H9 (cell line): Measurements from ENCODE around the gene WDFY3. TPM values are rescaled to one million over a fixed set of nuclear protein-coding genes. Genes with fewer than 3 reads are reported as not detected.

Experiments used
- DNase-seq: peaks from one replicate; pipeline ENCODE4 v3.0.0-alpha.2; 2017
- H2AFZ ChIP-seq: one replicate; pipeline ENCODE4 v1.6.1; 2013; ENCODE audit warnings: mild to moderate bottlenecking, low read length, control low read depth, moderate library complexity
- H2AK5ac ChIP-seq: 2 replicates; pipeline ENCODE4 v1.6.1; 2013; ENCODE audit warnings: low read length, control low read depth, mixed read lengths; ENCODE audit not compliant: insufficient read length
- H2BK120ac ChIP-seq: one replicate; pipeline ENCODE4 v1.6.1; 2013; ENCODE audit warnings: low read depth, mild to moderate bottlenecking, low read length, control low read depth, inconsistent platforms; ENCODE audit not compliant: poor library complexity, severe bottlenecking
- H2BK12ac ChIP-seq: 2 replicates; pipeline ENCODE4 v1.6.1; 2013; ENCODE audit warnings: low read length, control low read depth, mixed read lengths, low read depth; ENCODE audit not compliant: insufficient read length
- H2BK15ac ChIP-seq: 2 replicates; pipeline ENCODE4 v1.6.1; 2013; ENCODE audit warnings: low read depth, low read length, control low read depth
- H2BK20ac ChIP-seq: one replicate; pipeline ENCODE4 v1.6.1; 2013; ENCODE audit warnings: low read depth, mild to moderate bottlenecking, low read length, control low read depth, inconsistent platforms; ENCODE audit not compliant: poor library complexity, severe bottlenecking
- H2BK5ac ChIP-seq: 2 replicates; pipeline ENCODE4 v1.6.1; 2013; ENCODE audit warnings: low read length, control low read depth, mixed read lengths; ENCODE audit not compliant: insufficient read length
- H3K14ac ChIP-seq: 2 replicates; pipeline ENCODE4 v1.6.1; 2013; ENCODE audit warnings: low read length, control low read depth; ENCODE audit not compliant: insufficient read depth
- H3K18ac ChIP-seq: 2 replicates; pipeline ENCODE4 v1.6.1; 2013; ENCODE audit warnings: low read depth, mild to moderate bottlenecking, mixed read lengths, low read length, control low read depth; ENCODE audit not compliant: insufficient read length
- H3K23ac ChIP-seq: 2 replicates; pipeline ENCODE4 v1.6.1; 2013; ENCODE audit warnings: low read length, control low read depth, mixed read lengths, low read depth; ENCODE audit not compliant: insufficient read length
- H3K23me2 ChIP-seq: 2 replicates; pipeline ENCODE4 v1.6.1; 2013; ENCODE audit warnings: low read depth, mild to moderate bottlenecking, mixed read lengths, low read length, control low read depth; ENCODE audit not compliant: insufficient read length, poor library complexity, severe bottlenecking
- H3K27ac ChIP-seq: 2 replicates; pipeline ENCODE4 v1.5.1; 2013; ENCODE audit warnings: low read length, control low read depth, mixed read lengths, low read depth; ENCODE audit not compliant: insufficient read length
- H3K27me3 ChIP-seq: 2 replicates; pipeline ENCODE4 v1.6.1; 2013; ENCODE audit warnings: low read length, control low read depth, inconsistent platforms; ENCODE audit not compliant: insufficient read depth
- H3K4ac ChIP-seq: 2 replicates; pipeline ENCODE4 v1.6.1; 2013; ENCODE audit warnings: low read depth, mild to moderate bottlenecking, control low read depth, inconsistent platforms, low read length, moderate library complexity
- H3K4me1 ChIP-seq: 2 replicates; pipeline ENCODE4 v1.6.1; 2013; ENCODE audit warnings: low read length, control low read depth, inconsistent platforms; ENCODE audit not compliant: insufficient read depth
- H3K4me2 ChIP-seq: 2 replicates; pipeline ENCODE4 v1.6.1; 2013; ENCODE audit warnings: low read length, control low read depth, mixed read lengths; ENCODE audit not compliant: insufficient read length, insufficient read depth
- H3K56ac ChIP-seq: 2 replicates; pipeline ENCODE4 v1.6.1; 2013; ENCODE audit warnings: low read depth, mild to moderate bottlenecking, mixed read lengths, low read length, control low read depth; ENCODE audit not compliant: insufficient read length
- H3K79me1 ChIP-seq: 2 replicates; pipeline ENCODE4 v1.6.1; 2013; ENCODE audit warnings: low read depth, mild to moderate bottlenecking, moderate library complexity, low read length, control low read depth, inconsistent platforms; ENCODE audit not compliant: insufficient read depth, poor library complexity, severe bottlenecking
- H3K79me2 ChIP-seq: 2 replicates; pipeline ENCODE4 v1.6.1; 2013; ENCODE audit warnings: low read length, control low read depth, inconsistent platforms; ENCODE audit not compliant: insufficient read depth
- H3K9ac ChIP-seq: 2 replicates; pipeline ENCODE4 v1.6.1; 2013; ENCODE audit warnings: low read length, control low read depth, mixed read lengths; ENCODE audit not compliant: insufficient read length; ENCODE audit errors: extremely low read depth
- H3K9me3 ChIP-seq: one replicate; pipeline ENCODE4 v1.6.1; 2013; ENCODE audit warnings: low read depth, low read length, inconsistent platforms; ENCODE audit not compliant: control insufficient read depth
- H3T11ph ChIP-seq: one replicate; pipeline ENCODE4 v1.6.1; 2013; ENCODE audit warnings: mild to moderate bottlenecking, low read length, control low read depth, inconsistent platforms
- H4K20me1 ChIP-seq: one replicate; pipeline ENCODE4 v1.6.1; 2013; ENCODE audit not compliant: control insufficient read depth, insufficient read length, insufficient read depth
- H4K5ac ChIP-seq: 2 replicates; pipeline ENCODE4 v1.6.1; 2013; ENCODE audit warnings: low read depth, mild to moderate bottlenecking, mixed read lengths, low read length, control low read depth; ENCODE audit not compliant: insufficient read length
- H4K8ac ChIP-seq: replicated peaks from 2 replicates; pipeline ENCODE4 v1.6.1; 2013; ENCODE audit warnings: low read length, control low read depth, mixed read lengths, low read depth; ENCODE audit not compliant: insufficient read length
- H4K91ac ChIP-seq: 2 replicates; pipeline ENCODE4 v1.6.1; 2013; ENCODE audit warnings: low read depth, mild to moderate bottlenecking, moderate library complexity, mixed read lengths, low read length, control low read depth; ENCODE audit not compliant: insufficient read length
- H3K27ac Mint-ChIP-seq, 3 experiments: 2 replicates in 2 of 3; 3 replicates in 1 of 3; pipeline ENCODE4 v1.8.0; 2020 to 2021; ENCODE audit warnings: mixed read lengths in 3 of 3, mild to moderate bottlenecking in 1 of 3, moderate library complexity in 1 of 3
- H3K27me3 Mint-ChIP-seq: 2 replicates; pipeline ENCODE4 v1.8.0; 2021; ENCODE audit warnings: low read depth, mild to moderate bottlenecking, moderate library complexity, mixed read lengths
- H3K36me3 Mint-ChIP-seq, 3 experiments: 2 replicates in 2 of 3; 3 replicates in 1 of 3; pipeline ENCODE4 v1.8.0; 2020 to 2021; ENCODE audit warnings: low read depth in 3 of 3, mixed read lengths in 3 of 3; ENCODE audit not compliant: insufficient read depth in 1 of 3
- H3K4me1 Mint-ChIP-seq, 2 experiments: 2 replicates each; pipeline ENCODE4 v1.8.0; 2020; ENCODE audit warnings: mixed read lengths in 2 of 2
- H3K4me3 Mint-ChIP-seq, 2 experiments: 2 replicates in 1 of 2; 3 replicates in 1 of 2; pipeline ENCODE4 v1.8.0; 2020 to 2021; ENCODE audit warnings: mild to moderate bottlenecking in 2 of 2, mixed read lengths in 2 of 2, moderate library complexity in 1 of 2
- H3K9me3 Mint-ChIP-seq, 2 experiments: 2 replicates in 1 of 2; 3 replicates in 1 of 2; pipeline ENCODE4 v1.8.0; 2020; ENCODE audit warnings: mild to moderate bottlenecking in 2 of 2, mixed read lengths in 2 of 2, moderate library complexity in 1 of 2
- WGBS: extraction: QIAGEN DNeasy Blood & Tissue Kit; methylation state at CpG from one replicate; pipeline ENCODE4 v1.1.7; 2013; ENCODE audit warnings: missing lambda C conversion rate, low lambda C conversion rate, mixed read lengths; ENCODE audit not compliant: insufficient read length; ENCODE audit errors: extremely low coverage; 5-methylcytosine and 5-hydroxymethylcytosine counted together
- total RNA-seq: library from RNA; stranded (reverse); gene quantifications from 2 replicates; pipeline ENCODE4 v1.2.1, GENCODE V29; 2021
- TF ChIP-seq, protein P1 (sequence below): fragments of 200-600 bp; sonication (generic); conservative IDR thresholded peaks from 3 replicates; pipeline ENCODE4 v1.8.0; 2021; ENCODE audit warnings: antibody characterized with exemption, mild to moderate bottlenecking

The WDFY3 gene
- total RNA-seq, 1 experiment from 2014 or later: 54.6 TPM

DNA sequence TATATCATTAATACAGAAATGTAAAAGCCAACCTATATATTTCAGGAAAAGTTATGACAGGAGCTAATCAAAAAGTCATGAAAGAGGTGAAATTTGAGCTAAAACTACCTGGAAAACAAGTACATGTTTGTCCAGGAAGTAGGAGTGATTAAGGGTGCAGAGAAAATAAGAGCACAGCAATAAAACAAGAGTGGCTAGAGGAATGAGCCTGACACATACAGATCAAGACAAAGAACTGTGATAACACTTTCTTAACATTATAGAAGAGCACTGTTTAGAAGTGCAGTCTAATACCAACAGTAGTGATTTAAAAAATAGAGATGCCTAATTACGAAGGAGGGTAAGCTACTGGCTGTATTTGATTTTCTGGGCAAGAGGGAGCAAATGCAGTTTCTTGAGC is 125.1 kb downstream of the WDFY3 start:
- H3K79me2 ChIP-seq: no peaks in the 10 kb centered on the region
- no peak overlapping the region for H4K8ac ChIP-seq
- no peak overlapping the region for H3K4me3 Mint-ChIP-seq
- H3K4me2 ChIP-seq: no peak overlapping the region
- H3K79me1 ChIP-seq: no peaks in the 10 kb centered on the region
- H3K27ac ChIP-seq: no peak overlapping the region
- H3K4me1 Mint-ChIP-seq: peaks cover 6% of the 10 kb centered on the region in 2 experiments
- H3K27ac Mint-ChIP-seq: peak overlapping the region in 1 of 3 experiments; percentile 6; a peak in 2 of 7 replicates
- no peak overlapping the region for H2BK5ac ChIP-seq
- no peak overlapping the region for H2AFZ ChIP-seq
- no peaks in the 10 kb centered on the region; the same call in 1 of the 2 replicates for H3K4me1 ChIP-seq
- H3K56ac ChIP-seq: no peak overlapping the region
- TF ChIP-seq, protein P1, sequence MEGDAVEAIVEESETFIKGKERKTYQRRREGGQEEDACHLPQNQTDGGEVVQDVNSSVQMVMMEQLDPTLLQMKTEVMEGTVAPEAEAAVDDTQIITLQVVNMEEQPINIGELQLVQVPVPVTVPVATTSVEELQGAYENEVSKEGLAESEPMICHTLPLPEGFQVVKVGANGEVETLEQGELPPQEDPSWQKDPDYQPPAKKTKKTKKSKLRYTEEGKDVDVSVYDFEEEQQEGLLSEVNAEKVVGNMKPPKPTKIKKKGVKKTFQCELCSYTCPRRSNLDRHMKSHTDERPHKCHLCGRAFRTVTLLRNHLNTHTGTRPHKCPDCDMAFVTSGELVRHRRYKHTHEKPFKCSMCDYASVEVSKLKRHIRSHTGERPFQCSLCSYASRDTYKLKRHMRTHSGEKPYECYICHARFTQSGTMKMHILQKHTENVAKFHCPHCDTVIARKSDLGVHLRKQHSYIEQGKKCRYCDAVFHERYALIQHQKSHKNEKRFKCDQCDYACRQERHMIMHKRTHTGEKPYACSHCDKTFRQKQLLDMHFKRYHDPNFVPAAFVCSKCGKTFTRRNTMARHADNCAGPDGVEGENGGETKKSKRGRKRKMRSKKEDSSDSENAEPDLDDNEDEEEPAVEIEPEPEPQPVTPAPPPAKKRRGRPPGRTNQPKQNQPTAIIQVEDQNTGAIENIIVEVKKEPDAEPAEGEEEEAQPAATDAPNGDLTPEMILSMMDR: no peak
- no peak overlapping the region for H3K9ac ChIP-seq
- no peak overlapping the region for H3K14ac ChIP-seq
- H2AK5ac ChIP-seq: no peak overlapping the region
- no peak overlapping the region for H3K4ac ChIP-seq
- no peak overlapping the region for H4K91ac ChIP-seq
- H2BK12ac ChIP-seq: no peak overlapping the region
- no peaks in the 10 kb centered on the region for H4K20me1 ChIP-seq
- no peak overlapping the region for H2BK15ac ChIP-seq
- H3K27me3 Mint-ChIP-seq: no peaks in the 10 kb centered on the region
- no peak overlapping the region for H3K18ac ChIP-seq
- H4K5ac ChIP-seq: no peak overlapping the region
- H3K36me3 Mint-ChIP-seq: peaks cover 3 to 18% (median 15%) of the 10 kb centered on the region in 3 experiments; a peak in 5 of 7 replicates
- no peak overlapping the region for H2BK120ac ChIP-seq
- H3K9me3 Mint-ChIP-seq: no peaks in the 10 kb centered on the region
- no peak overlapping the region for H3T11ph ChIP-seq
- H3K27me3 ChIP-seq: no peaks in the 10 kb centered on the region
- H3K23me2 ChIP-seq: no peaks in the 10 kb centered on the region
- DNase-seq: no peak
- H3K9me3 ChIP-seq: no peaks in the 10 kb centered on the region
- no peak overlapping the region for H3K23ac ChIP-seq
- H2BK20ac ChIP-seq: no peak overlapping the region
- WGBS: no CpG with 5 or more reads among the region's 1 CpG
